Choroid plexus epithelial cell (primary cell): ENCODE measurements around the gene RUNX1.

Experiments
- DNase-seq: peaks from one replicate; pipeline ENCODE4 v3.0.0-alpha.2; 2010; ENCODE audit warnings: low read depth
- H3K4me3 ChIP-seq: 2 replicates; pipeline ENCODE4 v1.5.1; 2011; ENCODE audit warnings: low read depth, mild to moderate bottlenecking, control low read depth, low read length, moderate library complexity
- CTCF ChIP-seq: conservative IDR thresholded peaks from 2 replicates; pipeline ENCODE4 v1.5.1; 2011; ENCODE audit warnings: low read depth, mild to moderate bottlenecking, control low read depth, inconsistent platforms, low read length, moderate library complexity

Gene RUNX1

GRCh38 chr21:35020436-35020835 lies 28.7 kb downstream of the RUNX1 start:
- no peak for TF ChIP-seq CTCF
- DNase-seq = no peak
- H3K4me3 ChIP-seq = no peak overlapping the region

GRCh38 chr21:35019631-35020032 lies 29.5 kb downstream of the RUNX1 start:
- TF ChIP-seq CTCF = no peak
- H3K4me3 ChIP-seq = no peak overlapping the region
- no peak for DNase-seq

GRCh38 chr21:35017256-35017655 lies 31.8 kb downstream of the RUNX1 start:
- H3K4me3 ChIP-seq = no peak overlapping the region
- no peak for DNase-seq
- no peak for TF ChIP-seq CTCF

- no peak for TF ChIP-seq CTCF
- H3K4me3 ChIP-seq = no peak overlapping the region
- no peak for DNase-seq
Observed at GRCh38 chr21:35016517-35017188, 32.4 kb downstream of the RUNX1 start.

- DNase-seq = no peak
- no peak overlapping the region for H3K4me3 ChIP-seq
- no peak for TF ChIP-seq CTCF
Observed at GRCh38 chr21:35016071-35016470, 33.0 kb downstream of the RUNX1 start.

- DNase-seq = no peak
Observed at GRCh38 chr21:35015435-35016024, 33.6 kb downstream of the RUNX1 start.

More at GRCh38 chr21:35015435-35016024, 33.6 kb downstream of the RUNX1 start:
- TF ChIP-seq CTCF = no peak
- H3K4me3 ChIP-seq = no peak overlapping the region
